ENCODE results near the gene SPO11.

DNA sequence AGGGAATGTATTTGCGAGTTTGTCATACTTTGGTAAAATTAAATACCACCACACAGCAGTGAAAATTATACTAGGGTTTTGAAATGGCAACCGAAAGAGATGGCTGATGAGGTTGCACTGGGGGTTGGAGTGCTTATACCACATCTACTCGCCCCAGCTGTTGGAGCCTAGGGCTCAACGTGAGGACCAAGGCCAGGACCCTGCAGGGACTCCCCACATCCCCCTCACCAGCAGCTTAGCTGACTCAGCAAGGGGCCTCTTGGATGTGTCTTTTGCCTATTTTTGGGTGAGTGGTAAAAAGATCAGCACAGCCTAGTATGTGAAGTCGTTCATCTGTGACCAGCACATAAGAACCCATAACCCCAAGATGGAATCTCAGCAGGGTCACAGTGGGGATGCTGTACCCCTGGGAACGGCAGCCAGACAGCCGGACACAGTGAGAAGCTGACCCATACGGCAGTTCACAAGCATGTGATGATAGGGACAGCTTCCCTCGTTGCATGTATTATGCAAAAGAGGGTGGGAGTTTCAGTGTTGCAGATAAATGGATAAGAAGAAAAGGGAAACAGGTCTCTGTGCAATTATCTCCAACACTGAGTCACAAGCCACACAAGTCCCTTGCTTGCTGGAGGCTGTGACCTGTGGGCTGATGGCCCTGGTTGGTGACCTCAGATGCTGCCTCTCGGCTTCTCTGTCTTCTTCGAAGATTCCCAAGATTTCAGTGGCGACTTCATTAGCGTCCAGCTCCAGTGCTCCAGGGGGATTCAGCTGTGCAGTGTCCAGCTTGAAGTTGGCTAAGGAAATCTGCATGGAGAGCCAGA lies 20.9 kb upstream of the SPO11 start:
- no peak for TF ChIP-seq FOXK2 (IDR thresholded peaks at IDR 0.05)
- no peak for TF ChIP-seq FOXA1 (IDR thresholded peaks at IDR 0.05)

Measured in HEK293T (cell line).